Erythroblast (primary cell): Measurements from ENCODE around the gene CCDC82.

ENCODE experiments used
- DNase-seq, 2 experiments: peaks; one replicate each; lab custom pipeline; 2025; lab: John Stamatoyannopoulos, UW
- GATA1 ChIP-seq: IDR thresholded peaks from 2 replicates; pipeline ENCODE4 v1.6.1; 2011; ENCODE audit warnings: low read depth, mild to moderate bottlenecking, control low read depth, low read length, moderate library complexity
- POLR2A ChIP-seq: IDR thresholded peaks from 2 replicates; pipeline ENCODE4 v1.6.1; 2011; ENCODE audit warnings: mild to moderate bottlenecking, low read length

CCDC82 gene

GRCh38 chr11:96329855-96330510 is 59.7 kb downstream of the CCDC82 start:
- TF ChIP-seq POLR2A (no peak), GATA1 (no peak)
- DNase-seq = no peak

GRCh38 chr11:96329419-96329818 is 60.3 kb downstream of the CCDC82 start:
- TF ChIP-seq POLR2A = no peak
- TF ChIP-seq GATA1 = no peak
- no peak for DNase-seq

GRCh38 chr11:96328395-96329010 is 61.2 kb downstream of the CCDC82 start:
- no peak for TF ChIP-seq GATA1
- TF ChIP-seq POLR2A = no peak
- no peak for DNase-seq

- TF ChIP-seq GATA1 = no peak
- TF ChIP-seq POLR2A = no peak
- DNase-seq = no peak
Measured at GRCh38 chr11:96326959-96327358, 62.8 kb downstream of the CCDC82 start.

GRCh38 chr11:96324912-96325311 is 64.8 kb downstream of the CCDC82 start:
- TF ChIP-seq POLR2A (no peak), GATA1 (no peak)
- no peak for DNase-seq

- no peak for TF ChIP-seq GATA1
- TF ChIP-seq POLR2A = no peak
- no peak for DNase-seq
Measured at GRCh38 chr11:96323642-96323985, 66.1 kb downstream of the CCDC82 start.

GRCh38 chr11:96322775-96323641 is 66.7 kb downstream of the CCDC82 start:
- TF ChIP-seq GATA1 (no peak), POLR2A (no peak)
- DNase-seq = peak; percentile 80 to 88

- no peak for DNase-seq
Measured at GRCh38 chr11:96321091-96321490, 68.6 kb downstream of the CCDC82 start.

GRCh38 chr11:96319898-96320656 is 69.6 kb downstream of the CCDC82 start:
- peak; percentile 44 to 66 for DNase-seq
- TF ChIP-seq POLR2A = no peak
- TF ChIP-seq GATA1 = no peak

More at GRCh38 chr11:96321091-96321490, 68.6 kb downstream of the CCDC82 start:
- no peak for TF ChIP-seq POLR2A
- TF ChIP-seq GATA1 = no peak

GRCh38 chr11:96318850-96319249 is 70.9 kb downstream of the CCDC82 start:
- DNase-seq = peak; percentile 39 to 72
- no peak for TF ChIP-seq POLR2A
- TF ChIP-seq GATA1 = no peak

GRCh38 chr11:96318399-96318798 is 71.3 kb downstream of the CCDC82 start:
- TF ChIP-seq GATA1 = no peak
- no peak for TF ChIP-seq POLR2A

GRCh38 chr11:96317985-96318384 is 71.7 kb downstream of the CCDC82 start:
- no peak for TF ChIP-seq GATA1
- no peak for TF ChIP-seq POLR2A
- peak; percentile 22 to 61 for DNase-seq

More at GRCh38 chr11:96318399-96318798, 71.3 kb downstream of the CCDC82 start:
- no peak for DNase-seq

GRCh38 chr11:96317571-96317970 is 72.1 kb downstream of the CCDC82 start:
- TF ChIP-seq POLR2A = no peak
- TF ChIP-seq GATA1 = no peak
- DNase-seq = peak in 1 of 2 experiments; percentile 35
